ENCODE data around the gene PGBD2. TPM values are rescaled to one million over a fixed set of nuclear protein-coding genes. Genes with fewer than 3 reads are reported as not detected.

Gene PGBD2
- total and polyA plus RNA-seq, 2 of the 13 experiments (the other 11 are each of a cell fraction or from before 2014, with no cell fraction given) = 6.0 to 7.4 TPM

DNA sequence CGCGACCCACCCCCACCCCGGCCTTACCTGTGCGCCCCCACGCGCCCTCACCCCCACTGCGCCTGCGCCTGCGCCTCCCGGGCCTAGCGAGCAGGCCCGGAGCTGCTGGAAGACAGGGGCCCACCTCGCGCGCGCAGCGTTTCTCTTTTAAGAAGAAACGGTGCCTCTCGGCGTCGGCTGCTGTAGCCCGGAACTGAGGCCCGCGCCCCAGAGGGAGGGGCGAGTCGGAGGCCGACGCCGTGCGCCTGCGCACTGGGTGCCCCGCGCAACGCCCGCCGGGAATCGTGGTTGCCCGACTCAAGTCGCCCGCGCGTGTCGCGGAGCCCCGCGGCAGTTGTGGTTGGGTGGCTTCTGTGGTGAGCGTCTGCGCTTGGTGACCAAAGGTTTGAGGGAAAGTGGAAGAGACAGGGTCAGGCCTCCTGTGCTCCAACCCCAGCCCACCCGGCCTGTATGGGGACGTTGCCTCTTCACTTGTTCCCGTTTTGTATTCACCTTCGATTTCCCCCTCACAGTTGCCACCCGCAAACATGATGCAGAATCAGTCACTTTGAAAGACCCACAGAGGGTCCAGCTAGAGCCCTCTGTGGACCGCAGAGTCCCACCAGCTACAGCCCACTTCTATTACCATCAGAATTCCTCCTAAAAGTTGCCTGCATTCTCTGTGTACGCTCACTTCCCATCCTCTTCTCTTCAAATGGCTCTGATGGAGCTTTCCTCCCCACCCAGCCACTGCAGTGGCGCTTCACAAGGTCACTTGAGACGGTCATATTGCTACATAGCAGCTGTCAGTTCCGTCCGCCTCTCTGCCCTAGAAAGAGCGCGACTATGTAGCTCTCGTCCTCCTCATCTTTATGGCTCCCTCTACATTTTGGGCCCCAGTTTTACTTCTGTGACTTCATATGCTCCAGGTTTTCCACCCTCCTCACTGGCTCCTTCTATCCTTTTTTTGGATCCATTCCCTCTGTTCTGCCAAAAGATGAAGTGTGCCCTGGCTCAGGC, 46.8 kb upstream of the PGBD2 start, which contains the start of gene ZNF692 (continued):
- TF ChIP-seq AKNA (CRISPR knock-in tag; IDR thresholded peaks at IDR 0.05; ENCODE audit: borderline replicate concordance) = no peak
- TF ChIP-seq ATAD3A (CRISPR knock-in tag; IDR thresholded peaks at IDR 0.05) = no peak
- TF ChIP-seq HOXD1 (CRISPR knock-in tag; IDR thresholded peaks at IDR 0.05) = peak; percentile 56
- no peak for TF ChIP-seq U2AF2 (IDR thresholded peaks at IDR 0.05; ENCODE audit: low read depth, low read length)
- TF ChIP-seq ELF3 (CRISPR knock-in tag; IDR thresholded peaks at IDR 0.05) = peak; percentile 18; the same call in 1 of the 2 replicates
- no peak for TF ChIP-seq HNRNPH1 (optimal IDR thresholded peaks at IDR 0.05; ENCODE audit: low read depth, low read length)
- no peak for TF ChIP-seq SNAPC5 (CRISPR knock-in tag; IDR thresholded peaks at IDR 0.05; ENCODE audit: borderline replicate concordance)
- TF ChIP-seq MAFG (CRISPR knock-in tag; IDR thresholded peaks at IDR 0.05) = no peak
- TF ChIP-seq, protein P1, sequence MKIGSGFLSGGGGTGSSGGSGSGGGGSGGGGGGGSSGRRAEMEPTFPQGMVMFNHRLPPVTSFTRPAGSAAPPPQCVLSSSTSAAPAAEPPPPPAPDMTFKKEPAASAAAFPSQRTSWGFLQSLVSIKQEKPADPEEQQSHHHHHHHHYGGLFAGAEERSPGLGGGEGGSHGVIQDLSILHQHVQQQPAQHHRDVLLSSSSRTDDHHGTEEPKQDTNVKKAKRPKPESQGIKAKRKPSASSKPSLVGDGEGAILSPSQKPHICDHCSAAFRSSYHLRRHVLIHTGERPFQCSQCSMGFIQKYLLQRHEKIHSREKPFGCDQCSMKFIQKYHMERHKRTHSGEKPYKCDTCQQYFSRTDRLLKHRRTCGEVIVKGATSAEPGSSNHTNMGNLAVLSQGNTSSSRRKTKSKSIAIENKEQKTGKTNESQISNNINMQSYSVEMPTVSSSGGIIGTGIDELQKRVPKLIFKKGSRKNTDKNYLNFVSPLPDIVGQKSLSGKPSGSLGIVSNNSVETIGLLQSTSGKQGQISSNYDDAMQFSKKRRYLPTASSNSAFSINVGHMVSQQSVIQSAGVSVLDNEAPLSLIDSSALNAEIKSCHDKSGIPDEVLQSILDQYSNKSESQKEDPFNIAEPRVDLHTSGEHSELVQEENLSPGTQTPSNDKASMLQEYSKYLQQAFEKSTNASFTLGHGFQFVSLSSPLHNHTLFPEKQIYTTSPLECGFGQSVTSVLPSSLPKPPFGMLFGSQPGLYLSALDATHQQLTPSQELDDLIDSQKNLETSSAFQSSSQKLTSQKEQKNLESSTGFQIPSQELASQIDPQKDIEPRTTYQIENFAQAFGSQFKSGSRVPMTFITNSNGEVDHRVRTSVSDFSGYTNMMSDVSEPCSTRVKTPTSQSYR (CRISPR knock-in tag; IDR thresholded peaks at IDR 0.05; ENCODE audit: borderline replicate concordance) = peak; percentile 52; the same call in 1 of the 2 replicates
- TF ChIP-seq, protein P2, sequence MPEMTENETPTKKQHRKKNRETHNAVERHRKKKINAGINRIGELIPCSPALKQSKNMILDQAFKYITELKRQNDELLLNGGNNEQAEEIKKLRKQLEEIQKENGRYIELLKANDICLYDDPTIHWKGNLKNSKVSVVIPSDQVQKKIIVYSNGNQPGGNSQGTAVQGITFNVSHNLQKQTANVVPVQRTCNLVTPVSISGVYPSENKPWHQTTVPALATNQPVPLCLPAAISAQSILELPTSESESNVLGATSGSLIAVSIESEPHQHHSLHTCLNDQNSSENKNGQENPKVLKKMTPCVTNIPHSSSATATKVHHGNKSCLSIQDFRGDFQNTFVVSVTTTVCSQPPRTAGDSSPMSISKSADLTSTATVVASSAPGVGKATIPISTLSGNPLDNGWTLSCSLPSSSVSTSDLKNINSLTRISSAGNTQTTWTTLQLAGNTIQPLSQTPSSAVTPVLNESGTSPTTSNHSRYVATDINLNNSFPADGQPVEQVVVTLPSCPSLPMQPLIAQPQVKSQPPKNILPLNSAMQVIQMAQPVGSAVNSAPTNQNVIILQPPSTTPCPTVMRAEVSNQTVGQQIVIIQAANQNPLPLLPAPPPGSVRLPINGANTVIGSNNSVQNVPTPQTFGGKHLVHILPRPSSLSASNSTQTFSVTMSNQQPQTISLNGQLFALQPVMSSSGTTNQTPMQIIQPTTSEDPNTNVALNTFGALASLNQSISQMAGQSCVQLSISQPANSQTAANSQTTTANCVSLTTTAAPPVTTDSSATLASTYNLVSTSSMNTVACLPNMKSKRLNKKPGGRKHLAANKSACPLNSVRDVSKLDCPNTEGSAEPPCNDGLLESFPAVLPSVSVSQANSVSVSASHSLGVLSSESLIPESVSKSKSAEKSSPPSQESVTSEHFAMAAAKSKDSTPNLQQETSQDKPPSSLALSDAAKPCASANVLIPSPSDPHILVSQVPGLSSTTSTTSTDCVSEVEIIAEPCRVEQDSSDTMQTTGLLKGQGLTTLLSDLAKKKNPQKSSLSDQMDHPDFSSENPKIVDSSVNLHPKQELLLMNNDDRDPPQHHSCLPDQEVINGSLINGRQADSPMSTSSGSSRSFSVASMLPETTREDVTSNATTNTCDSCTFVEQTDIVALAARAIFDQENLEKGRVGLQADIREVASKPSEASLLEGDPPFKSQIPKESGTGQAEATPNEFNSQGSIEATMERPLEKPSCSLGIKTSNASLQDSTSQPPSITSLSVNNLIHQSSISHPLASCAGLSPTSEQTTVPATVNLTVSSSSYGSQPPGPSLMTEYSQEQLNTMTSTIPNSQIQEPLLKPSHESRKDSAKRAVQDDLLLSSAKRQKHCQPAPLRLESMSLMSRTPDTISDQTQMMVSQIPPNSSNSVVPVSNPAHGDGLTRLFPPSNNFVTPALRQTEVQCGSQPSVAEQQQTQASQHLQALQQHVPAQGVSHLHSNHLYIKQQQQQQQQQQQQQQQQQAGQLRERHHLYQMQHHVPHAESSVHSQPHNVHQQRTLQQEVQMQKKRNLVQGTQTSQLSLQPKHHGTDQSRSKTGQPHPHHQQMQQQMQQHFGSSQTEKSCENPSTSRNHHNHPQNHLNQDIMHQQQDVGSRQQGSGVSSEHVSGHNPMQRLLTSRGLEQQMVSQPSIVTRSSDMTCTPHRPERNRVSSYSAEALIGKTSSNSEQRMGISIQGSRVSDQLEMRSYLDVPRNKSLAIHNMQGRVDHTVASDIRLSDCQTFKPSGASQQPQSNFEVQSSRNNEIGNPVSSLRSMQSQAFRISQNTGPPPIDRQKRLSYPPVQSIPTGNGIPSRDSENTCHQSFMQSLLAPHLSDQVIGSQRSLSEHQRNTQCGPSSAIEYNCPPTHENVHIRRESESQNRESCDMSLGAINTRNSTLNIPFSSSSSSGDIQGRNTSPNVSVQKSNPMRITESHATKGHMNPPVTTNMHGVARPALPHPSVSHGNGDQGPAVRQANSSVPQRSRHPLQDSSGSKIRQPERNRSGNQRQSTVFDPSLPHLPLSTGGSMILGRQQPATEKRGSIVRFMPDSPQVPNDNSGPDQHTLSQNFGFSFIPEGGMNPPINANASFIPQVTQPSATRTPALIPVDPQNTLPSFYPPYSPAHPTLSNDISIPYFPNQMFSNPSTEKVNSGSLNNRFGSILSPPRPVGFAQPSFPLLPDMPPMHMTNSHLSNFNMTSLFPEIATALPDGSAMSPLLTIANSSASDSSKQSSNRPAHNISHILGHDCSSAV (CRISPR knock-in tag; IDR thresholded peaks at IDR 0.05; ENCODE audit: borderline replicate concordance) = no peak
- TF ChIP-seq ATM (IDR thresholded peaks at IDR 0.05; ENCODE audit: borderline replicate concordance) = no peak

Data from HepG2 (cell line).